PC-9 (cell line): Measurements from ENCODE around the gene GTF2I.

ENCODE experiments used
- CTCF ChIP-seq: fragments of 200-600 bp; sonication (generic); conservative IDR thresholded peaks from 2 replicates; pipeline ENCODE4 v1.6.1; 2017; ENCODE audit warnings: mixed run types, antibody characterized with exemption, mild to moderate bottlenecking, moderate library complexity
- EZH2 ChIP-seq: fragments of 200-600 bp; sonication (generic); IDR thresholded peaks from 2 replicates; pipeline ENCODE4 v1.8.0; 2017; ENCODE audit warnings: antibody characterized with exemption, low read depth

GRCh38 chr7:74627661-74628411, 29.7 kb upstream of the GTF2I start:
- TF ChIP-seq CTCF (no peak), EZH2 (no peak)
